Kidney (tissue), 14 donors: Measurements from ENCODE around the gene MAP3K3. TPM values are rescaled to one million over a fixed set of nuclear protein-coding genes. Genes with fewer than 3 reads are reported as not detected.

Experiments used
- DNase-seq, 5 donors: peaks; one replicate each; pipeline ENCODE4 v3.0.0-alpha.2; 2013 to 2020
- FAIRE-seq: peaks from 2 replicates; lab custom pipeline; 2012; peaks lifted over from hg19 to GRCh38; lab: Jason Lieb, UNC
- H3K27ac ChIP-seq, 2 donors: one replicate each; pipeline ENCODE4 v1.7.0; 2013; ENCODE audit warnings: low read depth in 2 of 2, low read length in 2 of 2, inconsistent platforms in 1 of 2
- H3K27me3 ChIP-seq: one replicate; pipeline ENCODE4 v1.7.1; 2013; ENCODE audit warnings: low read length, inconsistent platforms; ENCODE audit not compliant: control insufficient read depth, insufficient read depth
- H3K36me3 ChIP-seq, 3 donors: one replicate each; pipeline versions ENCODE4 v1.7.0 to v1.7.1; 2013; ENCODE audit warnings: low read length in 3 of 3, control low read depth in 1 of 3, inconsistent platforms in 1 of 3; ENCODE audit not compliant: insufficient read depth in 3 of 3, control insufficient read depth in 2 of 3
- H3K4me1 ChIP-seq, 3 donors: one replicate each; pipeline versions ENCODE4 v1.7.0 to v1.7.1; 2013; ENCODE audit warnings: low read length in 3 of 3, inconsistent platforms in 1 of 3, low read depth in 1 of 3; ENCODE audit not compliant: control insufficient read depth in 2 of 3, insufficient read depth in 2 of 3
- H3K4me3 ChIP-seq, 3 donors: one replicate each; pipeline versions ENCODE4 v1.7.0 to v1.8.1; 2013; ENCODE audit warnings: low read length in 3 of 3, control low read depth in 1 of 3, inconsistent platforms in 1 of 3
- H3K9ac ChIP-seq, 3 donors: one replicate each; pipeline versions ENCODE4 v1.7.0 to v1.7.1; 2013; ENCODE audit warnings: low read length in 3 of 3, control low read depth in 1 of 3, inconsistent platforms in 1 of 3
- H3K9me3 ChIP-seq, 3 donors: one replicate each; pipeline versions ENCODE4 v1.7.0 to v1.7.1; 2013; ENCODE audit warnings: low read length in 3 of 3, control low read depth in 1 of 3, inconsistent platforms in 1 of 3; ENCODE audit not compliant: control insufficient read depth in 2 of 3, insufficient read depth in 1 of 3
- CTCF ChIP-seq: IDR thresholded peaks from 3 replicates; pipeline ENCODE4 v1.5.1; 2012; ENCODE audit warnings: mild to moderate bottlenecking, moderate library complexity, borderline replicate concordance; ENCODE audit not compliant: insufficient read depth; ENCODE audit errors: extremely low read depth
- intact Hi-C: fragments of 100-400 bp; cut with DNase I; formaldehyde crosslinking; loops from one replicate; pipeline ENCODE4 v1.11.1; 2022
- polyA plus RNA-seq: library from polyadenylated mRNA; stranded (reverse); fragments of 350-450 nt; fragmentation: Illumina TruSeq; extraction: RNeasy Lipid Tissue Mini Kit (QIAGEN cat#74804); gene quantifications from one replicate; pipeline ENCODE4 v1.2.3, GENCODE V29; 2014; ENCODE audit warnings: low read depth, low replicate concordance; ENCODE audit not compliant: insufficient read depth
- total RNA-seq: library from RNA; stranded (reverse); fragmentation: NEBNext Ultra II Directional; extraction: Animal tissue kit (Norgen Biotek cat#: 25700); gene quantifications from one replicate; pipeline ENCODE4 v1.2.1, GENCODE V29; 2021
- donor health status: control.
- donor health status: control.
- donor health status: control.
- donor health status: control.
- donor health status: control.
- donor health status: DM: yes; HTN: yes; CAD: no.
- donor health status: Normal renal cell carcinoma (clear cell type).

Gene MAP3K3
- total and polyA plus RNA-seq, 2 donors from 2014 or later = 17.4 to 50.5 TPM

GRCh38 chr17:63682981-63683380 lies 60.8 kb downstream of the MAP3K3 start:
- Histone ChIP-seq H3K27ac (no peak overlapping the region), H3K9me3 (no peaks in the 10 kb centered on the region), H3K36me3 (peaks cover 2 to 34% (median 25%) of the 10 kb centered on the region in 3 donors), H3K4me3 (no peak overlapping the region), H3K4me1 (peaks cover 0 to 2% (median 0%) of the 10 kb centered on the region in 3 donors), H3K9ac (no peak overlapping the region), H3K27me3 (no peaks in the 10 kb centered on the region)
- no peak for FAIRE-seq
- intact Hi-C loops = no loop called here
- no peak for DNase-seq
- TF ChIP-seq CTCF = no peak

GRCh38 chr17:63685041-63685440 lies 62.8 kb downstream of the MAP3K3 start:
- peaks cover 2 to 48% (median 40%) of the 10 kb centered on the region in 3 donors for H3K36me3 ChIP-seq

DNA sequence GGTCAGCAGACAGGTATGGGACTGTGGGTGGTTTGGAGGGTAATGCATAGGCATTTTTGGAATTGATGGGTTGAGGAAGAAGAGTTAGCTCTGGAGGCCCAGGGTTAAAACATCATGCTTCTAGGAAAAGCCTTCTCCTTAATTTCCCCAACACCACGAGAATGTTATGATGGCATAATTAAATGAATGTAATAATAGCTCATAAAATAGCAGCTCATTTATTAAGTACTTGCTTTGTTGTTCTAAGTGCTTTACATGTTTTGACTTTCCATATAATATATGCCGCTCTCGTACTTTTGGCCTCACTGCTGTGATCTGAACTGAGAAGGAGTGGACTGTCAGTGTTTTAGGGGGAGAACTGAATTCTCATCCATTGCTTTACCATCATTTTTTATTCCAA lies 63.4 kb downstream of the MAP3K3 start:
- intact Hi-C loops = no loop called here
- no peak for FAIRE-seq
- H3K4me3 ChIP-seq = no peak overlapping the region
- H3K9me3 ChIP-seq = no peaks in the 10 kb centered on the region
- TF ChIP-seq CTCF = no peak
- peaks cover 5 to 52% (median 43%) of the 10 kb centered on the region in 3 donors for H3K36me3 ChIP-seq
- no peaks in the 10 kb centered on the region for H3K4me1 ChIP-seq
- no peak overlapping the region for H3K27ac ChIP-seq
- no peak overlapping the region for H3K9ac ChIP-seq
- no peak for DNase-seq
- no peaks in the 10 kb centered on the region for H3K27me3 ChIP-seq

More at GRCh38 chr17:63685041-63685440, 62.8 kb downstream of the MAP3K3 start:
- DNase-seq (no peak), FAIRE-seq (no peak)
- Histone ChIP-seq H3K9me3 (no peaks in the 10 kb centered on the region), H3K27me3 (no peaks in the 10 kb centered on the region), H3K9ac (no peak overlapping the region), H3K4me1 (peaks cover 0 to under 1% (median 0%) of the 10 kb centered on the region in 3 donors), H3K4me3 (no peak overlapping the region), H3K27ac (no peak overlapping the region)
- no peak for TF ChIP-seq CTCF
- intact Hi-C loops = no loop called here
